NCI-H2029 (cell line): ENCODE measurements around the gene IFIH1.
A peak's percentile ranks its signal among the peaks of the same experiment; 100 is the strongest.

Experiments used
- DNase-seq: peaks from one replicate; lab custom pipeline; 2025; lab: John Stamatoyannopoulos, UW

The IFIH1 gene

GRCh38 chr2:162318328-162319180 is at the start of gene IFIH1:
IFIH1 (minus strand) TSS chr2:162318684; CDS start chr2:162318307, 377 bp downstream.
- peak; percentile 83 for DNase-seq

GRCh38 chr2:162365392-162365791 is 46.9 kb upstream of the IFIH1 start:
- DNase-seq = no peak

- DNase-seq = no peak
These were observed 26.1 kb upstream of the IFIH1 start for GRCh38 chr2:162344617-162344950.

- DNase-seq = peak; percentile 95
These were observed 25.5 kb upstream of the IFIH1 start, which contains the start of gene GCA for GRCh38 chr2:162343824-162344616. GCA (plus strand) TSS chr2:162344132; CDS start chr2:162344249, 117 bp downstream.

GRCh38 chr2:162343492-162343823 is 25.0 kb upstream of the IFIH1 start:
- no peak for DNase-seq

- DNase-seq = no peak
These were observed 24.4 kb upstream of the IFIH1 start for GRCh38 chr2:162342841-162343240.

GRCh38 chr2:162342321-162342720 is 23.8 kb upstream of the IFIH1 start:
- no peak for DNase-seq

GRCh38 chr2:162340822-162341221 is 22.3 kb upstream of the IFIH1 start:
- DNase-seq = no peak

- DNase-seq = no peak
These were observed 19.4 kb upstream of the IFIH1 start for GRCh38 chr2:162337868-162338267.

- no peak for DNase-seq
These were observed 15.5 kb upstream of the IFIH1 start for GRCh38 chr2:162333968-162334367.

- no peak for DNase-seq
These were observed 12.4 kb upstream of the IFIH1 start for GRCh38 chr2:162330881-162331280.

- DNase-seq = no peak
These were observed 10.1 kb upstream of the IFIH1 start for GRCh38 chr2:162328424-162329157.

GRCh38 chr2:162327806-162328205 is 9.3 kb upstream of the IFIH1 start:
- DNase-seq = no peak

- no peak for DNase-seq
These were observed 8.8 kb upstream of the IFIH1 start for GRCh38 chr2:162327134-162327769.

GRCh38 chr2:162324953-162325352 is 6.5 kb upstream of the IFIH1 start:
- DNase-seq = no peak

- no peak for DNase-seq
These were observed 2.5 kb upstream of the IFIH1 start for GRCh38 chr2:162320864-162321517.

GRCh38 chr2:162317861-162318327 is 590 bp downstream of the IFIH1 start:
- DNase-seq = no peak

GRCh38 chr2:162317058-162317742 is 1.3 kb downstream of the IFIH1 start:
- DNase-seq = no peak

GRCh38 chr2:162316590-162316989 is 1.9 kb downstream of the IFIH1 start:
- DNase-seq = no peak

GRCh38 chr2:162315938-162316337 is 2.5 kb downstream of the IFIH1 start:
- DNase-seq = no peak

GRCh38 chr2:162312853-162313252 is 5.6 kb downstream of the IFIH1 start:
- DNase-seq = no peak
